A549 (cell line): Measurements from ENCODE around the gene P3H2. TPM values are rescaled to one million over a fixed set of nuclear protein-coding genes. Genes with fewer than 3 reads are reported as not detected.

Experiments used
- ATAC-seq, 2 experiments: fragments of 200-7000 bp in 1 of 2; fragments of >200 bp in 1 of 2; cut with Nextera tagmentation in 1 of 2; cut with Tn5 transposase in 1 of 2; 3 replicates each; pipeline versions ENCODE4 v1.8.0 to v1.9.1; 2018 to 2020; ENCODE audit warnings: mild to moderate bottlenecking in 1 of 2, moderate library complexity in 1 of 2
- CTCF ChIA-PET: fragments of 300-600 bp; sonication (Branson Sonifier 250); formaldehyde crosslinking; extraction: SDS; loops from one replicate; lab custom pipeline; 2021; ENCODE audit warnings: antibody characterized with exemption, inconsistent platforms; lab: Yijun Ruan, JAX
- POLR2A ChIA-PET: fragments of 350-600 bp; formaldehyde crosslinking; extraction: SDS; loops from one replicate; lab custom pipeline; 2021; ENCODE audit warnings: antibody characterized with exemption, inconsistent platforms; lab: Yijun Ruan, JAX
- DNase-seq, 2 experiments: peaks; one replicate each; pipeline versions ENCODE4 v3.0.0 to v3.0.0-alpha.2; 2011 to 2016; ENCODE audit warnings: low read depth in 1 of 2, low spot score in 1 of 2
- FAIRE-seq: peaks from 2 replicates; lab custom pipeline; 2011; peaks lifted over from hg19 to GRCh38; lab: Jason Lieb, UNC
- H3K27ac ChIP-seq, 2 experiments: fragments of >200 bp; sonication (Bioruptor Twin); formaldehyde crosslinking; 3 replicates each; pipeline ENCODE4 v1.5.1; 2016 to 2017
- H3K4me1 ChIP-seq: fragments of >200 bp; sonication (Bioruptor Twin); formaldehyde crosslinking; 3 replicates; pipeline ENCODE4 v1.6.1; 2016
- H3K4me2 ChIP-seq: fragments of >200 bp; sonication (Bioruptor Twin); formaldehyde crosslinking; 3 replicates; pipeline ENCODE4 v1.6.1; 2016
- H3K4me3 ChIP-seq: fragments of >200 bp; sonication (Bioruptor Twin); formaldehyde crosslinking; 3 replicates; pipeline ENCODE4 v1.5.1; 2016
- H3K9me3 ChIP-seq: fragments of >200 bp; sonication (Bioruptor Twin); formaldehyde crosslinking; 3 replicates; pipeline ENCODE4 v1.6.1; 2016
- BHLHE40 ChIP-seq: IDR thresholded peaks from 2 replicates; pipeline ENCODE4 v1.6.1; 2012; ENCODE audit warnings: low read depth, low read length, inconsistent platforms
- CEBPB ChIP-seq, 2 experiments: fragments of >200 bp in 1 of 2; sonication (Bioruptor Twin) in 1 of 2; formaldehyde crosslinking in 1 of 2; IDR thresholded peaks; 2 replicates each; pipeline ENCODE4 v1.6.1; 2012 to 2016
- EP300 ChIP-seq, 2 experiments: fragments of >200 bp; sonication (Bioruptor Twin); formaldehyde crosslinking; IDR thresholded peaks; 2 replicates in 1 of 2; 3 replicates in 1 of 2; pipeline ENCODE4 v1.6.1; 2016 to 2017
- GATA3 ChIP-seq: IDR thresholded peaks from 2 replicates; pipeline ENCODE4 v1.6.1; 2012; ENCODE audit warnings: borderline replicate concordance
- HOXB13 ChIP-seq: fragments of 250-450 bp; sonication (Bioruptor Pico); IDR thresholded peaks from 2 replicates; pipeline ENCODE4 v1.5.0; 2020; ENCODE audit warnings: low read depth, mild to moderate bottlenecking, moderate library complexity
- JUN ChIP-seq, 2 experiments: fragments of >200 bp; sonication (Bioruptor Twin); formaldehyde crosslinking; IDR thresholded peaks; 2 replicates in 1 of 2; 3 replicates in 1 of 2; pipeline ENCODE4 v1.6.1; 2016 to 2017
- KDM5A ChIP-seq: fragments of 200-600 bp; sonication (generic); IDR thresholded peaks from 2 replicates; pipeline ENCODE4 v1.6.1; 2016; ENCODE audit warnings: antibody characterized with exemption, mild to moderate bottlenecking
- RAD21 ChIP-seq, 2 experiments: fragments of >200 bp in 1 of 2; sonication (Bioruptor Twin) in 1 of 2; formaldehyde crosslinking in 1 of 2; IDR thresholded peaks in 1 of 2; conservative IDR thresholded peaks in 1 of 2; 2 replicates in 1 of 2; 3 replicates in 1 of 2; pipeline ENCODE4 v1.6.1; 2012 to 2018; ENCODE audit warnings: inconsistent platforms in 1 of 2
- USF2 ChIP-seq: fragments of 450-650 bp; IDR thresholded peaks from 2 replicates; pipeline ENCODE4 v1.6.1; 2014; ENCODE audit warnings: antibody characterized with exemption
- ZC3H11A ChIP-seq: fragments of 450-650 bp; IDR thresholded peaks from 2 replicates; pipeline ENCODE4 v1.6.1; 2014; ENCODE audit warnings: antibody characterized with exemption, mild to moderate bottlenecking
- ZFP36 ChIP-seq: fragments of 450-650 bp; IDR thresholded peaks from 2 replicates; pipeline ENCODE4 v1.6.1; 2014; ENCODE audit warnings: borderline replicate concordance; ENCODE audit not compliant: partially characterized antibody
- WGBS: methylation state at CpG from one replicate; pipeline ENCODE4 v1.1.6; 2017; ENCODE audit errors: missing lambda C conversion rate; 5-methylcytosine and 5-hydroxymethylcytosine counted together
- polyA plus RNA-seq, 4 experiments: library from polyadenylated mRNA; depleted of rRNA in 3 of 4; stranded (reverse); fragments of >200 nt; fragmentation: RNase III in 1 of 4; extraction: RNeasy Plus Mini Kit Qiagen cat#74134 plus additional on column Dnase treatment in 1 of 4; gene quantifications; 2 replicates in 3 of 4; 3 replicates in 1 of 4; pipeline ENCODE4 v1.2.3, GENCODE V29; 2011 to 2017
- TF ChIP-seq, protein P1 (sequence below): fragments of 250-450 bp; sonication (Bioruptor Pico); IDR thresholded peaks from 2 replicates; pipeline ENCODE4 v1.5.0; 2021; ENCODE audit warnings: mild to moderate bottlenecking, moderate library complexity, borderline replicate concordance
- TF ChIP-seq, protein P2 (sequence below): IDR thresholded peaks from 2 replicates; pipeline ENCODE4 v1.6.1; 2012
- TF ChIP-seq, protein P3 (sequence below): fragments of 150-350 bp; IDR thresholded peaks from 2 replicates; pipeline ENCODE4 v1.6.1; 2014; ENCODE audit warnings: low read depth, mild to moderate bottlenecking, low read length
- TF ChIP-seq, protein P4 (sequence below): fragments of 250-450 bp; sonication (Bioruptor Pico); IDR thresholded peaks from 2 replicates; pipeline ENCODE4 v1.5.0; 2020; ENCODE audit warnings: low read depth, mild to moderate bottlenecking, moderate library complexity
- TF ChIP-seq, protein P5 (sequence below): IDR thresholded peaks from 2 replicates; pipeline ENCODE4 v1.6.1; 2012; ENCODE audit warnings: low read depth, borderline replicate concordance

P3H2 gene
- polyA plus RNA-seq, 2 of the 4 experiments (the other 2 are of a cell fraction), result 56.6 to 72.5 TPM

- ChIA-PET POLR2A (no interaction called here), CTCF (interaction anchor here (1.4 kb wide), 1 partner anchor 10 kb away, joined by 4 read pairs; no protein-coding TSS in a partner anchor)
- 9% methylated on average over 3 of the region's 3 CpGs for WGBS
- peak overlapping the region; percentile 21; the same call in 1 of the 3 replicates for H3K4me3 ChIP-seq
- H3K4me2 ChIP-seq, result peak overlapping the region; percentile 73
- H3K27ac ChIP-seq, result peak overlapping the region; percentile 74 to 87
- ATAC-seq (no peak), FAIRE-seq (no peak), DNase-seq (no peak)
- H3K9me3 ChIP-seq, result no peaks in the 10 kb centered on the region
- TF ChIP-seq USF2 (no peak), ZC3H11A (no peak), BHLHE40 (no peak), GATA3 (no peak), RAD21 (conservative IDR thresholded peaks at IDR 0.05 in 1 of 2, IDR thresholded peaks at IDR 0.05 in 1 of 2) (no peak), KDM5A (no peak), HOXB13 (no peak), EP300 (IDR thresholded peaks at IDR 0.05) (no peak), JUN (IDR thresholded peaks at IDR 0.05) (no peak), ZFP36 (no peak)
- TF ChIP-seq, protein P1, sequence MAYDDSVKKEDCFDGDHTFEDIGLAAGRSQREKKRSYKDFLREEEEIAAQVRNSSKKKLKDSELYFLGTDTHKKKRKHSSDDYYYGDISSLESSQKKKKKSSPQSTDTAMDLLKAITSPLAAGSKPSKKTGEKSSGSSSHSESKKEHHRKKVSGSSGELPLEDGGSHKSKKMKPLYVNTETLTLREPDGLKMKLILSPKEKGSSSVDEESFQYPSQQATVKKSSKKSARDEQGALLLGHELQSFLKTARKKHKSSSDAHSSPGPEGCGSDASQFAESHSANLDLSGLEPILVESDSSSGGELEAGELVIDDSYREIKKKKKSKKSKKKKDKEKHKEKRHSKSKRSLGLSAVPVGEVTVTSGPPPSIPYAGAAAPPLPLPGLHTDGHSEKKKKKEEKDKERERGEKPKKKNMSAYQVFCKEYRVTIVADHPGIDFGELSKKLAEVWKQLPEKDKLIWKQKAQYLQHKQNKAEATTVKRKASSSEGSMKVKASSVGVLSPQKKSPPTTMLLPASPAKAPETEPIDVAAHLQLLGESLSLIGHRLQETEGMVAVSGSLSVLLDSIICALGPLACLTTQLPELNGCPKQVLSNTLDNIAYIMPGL (CRISPR knock-in tag), result no peak
- TF ChIP-seq, protein P2, sequence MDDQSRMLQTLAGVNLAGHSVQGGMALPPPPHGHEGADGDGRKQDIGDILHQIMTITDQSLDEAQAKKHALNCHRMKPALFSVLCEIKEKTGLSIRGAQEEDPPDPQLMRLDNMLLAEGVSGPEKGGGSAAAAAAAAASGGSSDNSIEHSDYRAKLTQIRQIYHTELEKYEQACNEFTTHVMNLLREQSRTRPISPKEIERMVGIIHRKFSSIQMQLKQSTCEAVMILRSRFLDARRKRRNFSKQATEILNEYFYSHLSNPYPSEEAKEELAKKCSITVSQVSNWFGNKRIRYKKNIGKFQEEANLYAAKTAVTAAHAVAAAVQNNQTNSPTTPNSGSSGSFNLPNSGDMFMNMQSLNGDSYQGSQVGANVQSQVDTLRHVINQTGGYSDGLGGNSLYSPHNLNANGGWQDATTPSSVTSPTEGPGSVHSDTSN, result no peak
- TF ChIP-seq, protein P3, sequence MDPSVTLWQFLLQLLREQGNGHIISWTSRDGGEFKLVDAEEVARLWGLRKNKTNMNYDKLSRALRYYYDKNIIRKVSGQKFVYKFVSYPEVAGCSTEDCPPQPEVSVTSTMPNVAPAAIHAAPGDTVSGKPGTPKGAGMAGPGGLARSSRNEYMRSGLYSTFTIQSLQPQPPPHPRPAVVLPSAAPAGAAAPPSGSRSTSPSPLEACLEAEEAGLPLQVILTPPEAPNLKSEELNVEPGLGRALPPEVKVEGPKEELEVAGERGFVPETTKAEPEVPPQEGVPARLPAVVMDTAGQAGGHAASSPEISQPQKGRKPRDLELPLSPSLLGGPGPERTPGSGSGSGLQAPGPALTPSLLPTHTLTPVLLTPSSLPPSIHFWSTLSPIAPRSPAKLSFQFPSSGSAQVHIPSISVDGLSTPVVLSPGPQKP, result no peak
- TF ChIP-seq, protein P4, sequence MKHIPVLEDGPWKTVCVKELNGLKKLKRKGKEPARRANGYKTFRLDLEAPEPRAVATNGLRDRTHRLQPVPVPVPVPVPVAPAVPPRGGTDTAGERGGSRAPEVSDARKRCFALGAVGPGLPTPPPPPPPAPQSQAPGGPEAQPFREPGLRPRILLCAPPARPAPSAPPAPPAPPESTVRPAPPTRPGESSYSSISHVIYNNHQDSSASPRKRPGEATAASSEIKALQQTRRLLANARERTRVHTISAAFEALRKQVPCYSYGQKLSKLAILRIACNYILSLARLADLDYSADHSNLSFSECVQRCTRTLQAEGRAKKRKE (CRISPR knock-in tag), result no peak
- peaks cover 74% of the 10 kb centered on the region for H3K4me1 ChIP-seq
These were observed 117.6 kb downstream of the P3H2 start for GRCh38 chr3:190003068-190003467.

DNA sequence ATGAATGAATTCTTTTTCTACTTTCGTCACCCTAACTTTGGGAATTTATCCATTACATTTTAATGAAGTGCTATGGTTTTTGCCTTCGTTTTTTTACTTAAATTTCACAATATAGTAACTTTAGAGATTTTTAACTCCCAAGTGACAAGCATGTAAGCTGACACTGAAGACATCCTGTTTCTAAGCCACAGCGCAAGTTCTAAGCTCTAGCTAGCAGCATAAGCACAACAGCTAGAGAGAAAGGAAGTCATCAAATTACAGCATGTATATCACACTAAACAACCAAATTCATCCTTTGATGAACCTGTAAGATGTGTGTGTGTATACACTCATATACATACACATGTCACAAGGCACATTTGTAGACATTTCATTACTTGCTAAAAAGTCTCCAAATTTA lies 119.3 kb downstream of the P3H2 start:
- CTCF ChIA-PET, result interaction anchor here (0.9 to 1.3 kb wide), 2 partner anchors 115 to 197 kb away, joined by 3 read pairs; no protein-coding TSS in a partner anchor
- TF ChIP-seq, protein P5, sequence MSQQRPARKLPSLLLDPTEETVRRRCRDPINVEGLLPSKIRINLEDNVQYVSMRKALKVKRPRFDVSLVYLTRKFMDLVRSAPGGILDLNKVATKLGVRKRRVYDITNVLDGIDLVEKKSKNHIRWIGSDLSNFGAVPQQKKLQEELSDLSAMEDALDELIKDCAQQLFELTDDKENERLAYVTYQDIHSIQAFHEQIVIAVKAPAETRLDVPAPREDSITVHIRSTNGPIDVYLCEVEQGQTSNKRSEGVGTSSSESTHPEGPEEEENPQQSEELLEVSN, result no peak
- TF ChIP-seq, all 56 proteins: peak for 0
- H3K4me3 ChIP-seq, result peak overlapping the region; percentile 23; the same call in 2 of the 3 replicates
- POLR2A ChIA-PET, result no interaction called here
- H3K9me3 ChIP-seq, result no peaks in the 10 kb centered on the region
- peak overlapping the region; percentile 74 to 86 for H3K27ac ChIP-seq
- 12% methylated on average over 3 of the region's 3 CpGs for WGBS
- FAIRE-seq (no peak), ATAC-seq (no peak), DNase-seq (no peak)
- H3K4me1 ChIP-seq, result peaks cover 71% of the 10 kb centered on the region
- H3K4me2 ChIP-seq, result peak overlapping the region; percentile 73

DNA sequence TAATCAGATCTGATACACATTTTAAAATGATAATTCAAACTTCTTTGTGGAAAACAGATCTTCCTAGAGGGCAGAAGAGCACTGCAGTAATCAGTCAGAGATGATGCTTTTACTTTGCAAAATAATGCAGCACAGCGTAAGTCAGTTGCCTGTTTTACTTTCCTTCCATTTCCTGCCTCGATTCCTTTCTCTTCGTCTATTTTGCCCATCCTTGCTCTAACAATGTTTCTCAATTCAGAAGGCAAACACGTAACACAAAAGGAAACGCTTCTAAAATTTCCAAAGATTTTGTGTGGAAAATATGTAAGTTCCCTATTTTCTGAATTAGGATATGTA lies 119.9 kb downstream of the P3H2 start:
- 24% methylated on average over 5 of the region's 5 CpGs for WGBS
- Histone ChIP-seq H3K4me3 (peak overlapping the region; percentile 23), H3K4me1 (peaks cover 65% of the 10 kb centered on the region), H3K27ac (peak overlapping the region; percentile 74 to 86), H3K9me3 (no peaks in the 10 kb centered on the region), H3K4me2 (peak overlapping the region; percentile 73)
- ATAC-seq (peak in 1 of 2 experiments; percentile 15; a peak in 3 of 6 replicates), DNase-seq (no peak), FAIRE-seq (no peak)
- ChIA-PET POLR2A (no interaction called here), CTCF (interaction anchor here (0.5 to 1.3 kb wide), 2 partner anchors 116 to 424 kb away, joined by 3 to 4 read pairs; no protein-coding TSS in a partner anchor)
- TF ChIP-seq CEBPB (IDR thresholded peaks at IDR 0.05) (no peak), RAD21 (conservative IDR thresholded peaks at IDR 0.05 in 1 of 2, IDR thresholded peaks at IDR 0.05 in 1 of 2) (peak; percentile 26 to 38; a peak in 2 of 5 replicates)
